ENCODE results near the gene SLC24A3.

GRCh38 chr20:19271879-19272651 is 59.6 kb downstream of the SLC24A3 start:
- TF ChIP-seq CTCF (IDR thresholded peaks at IDR 0.05) = no peak
- TF ChIP-seq POLR2A (IDR thresholded peaks at IDR 0.05) = no peak

All from heart left ventricle (tissue), 13 donors.